Hepatocyte (in vitro differentiated cells): ENCODE measurements around the gene PRKAA1.

ENCODE experiments used
- CTCF ChIP-seq: fragments of 200-600 bp; sonication (generic); IDR thresholded peaks from 2 replicates; pipeline ENCODE4 v1.5.1; 2016; ENCODE audit warnings: antibody characterized with exemption, mild to moderate bottlenecking; ENCODE audit not compliant: poor library complexity
- EZH2 ChIP-seq: fragments of 200-600 bp; sonication (generic); IDR thresholded peaks from 2 replicates; pipeline ENCODE4 v1.6.1; 2016; ENCODE audit warnings: antibody characterized with exemption, mild to moderate bottlenecking, borderline replicate concordance

- TF ChIP-seq CTCF (no peak), EZH2 (no peak)
Observed at GRCh38 chr5:40733879-40734563, 64.2 kb downstream of the PRKAA1 start.
